Activated T-cell treated with anti-CD3 and anti-CD28 coated beads, Interleukin-2, amount 50 U/mL, for 72 hours (primary cell): ENCODE data around the gene MGLL. TPM values are rescaled to one million over a fixed set of nuclear protein-coding genes. Genes with fewer than 3 reads are reported as not detected.
A peak's percentile ranks its signal among the peaks of the same experiment; 100 is the strongest.

Source experiments
- ATAC-seq, 2 donors: fragments of 150-1000 bp; cut with Tn5 transposase; replicated peaks in 1 of 2; 2 replicates each; pipeline ENCODE4 v1.10.0; 2021; ENCODE audit warnings: moderate library complexity in 2 of 2, mild to moderate bottlenecking in 1 of 2
- DNase-seq, 2 donors: peaks; one replicate each; pipeline ENCODE4 v3.0.0; 2021 to 2022; ENCODE audit warnings: mixed read lengths in 1 of 2
- H3K27ac Mint-ChIP-seq: one replicate; pipeline ENCODE4 v1.8.0; 2022; ENCODE audit warnings: mild to moderate bottlenecking, moderate library complexity, mixed read lengths
- H3K27me3 Mint-ChIP-seq: one replicate; pipeline ENCODE4 v1.8.0; 2022; ENCODE audit warnings: low read depth, mixed read lengths
- H3K36me3 Mint-ChIP-seq, 2 donors: one replicate each; pipeline ENCODE4 v1.8.0; 2022; ENCODE audit warnings: mixed read lengths in 2 of 2, mild to moderate bottlenecking in 1 of 2; ENCODE audit not compliant: insufficient read depth in 2 of 2
- H3K4me1 Mint-ChIP-seq: one replicate; pipeline ENCODE4 v1.8.0; 2022; ENCODE audit warnings: low read depth, mixed read lengths
- H3K4me3 Mint-ChIP-seq, 2 donors: one replicate each; pipeline ENCODE4 v1.8.0; 2022; ENCODE audit warnings: mild to moderate bottlenecking in 2 of 2, mixed read lengths in 2 of 2, moderate library complexity in 2 of 2
- H3K9me3 Mint-ChIP-seq, 2 donors: one replicate each; pipeline ENCODE4 v1.8.0; 2022; ENCODE audit warnings: mixed read lengths in 2 of 2
- total RNA-seq, 2 donors: library from RNA; stranded (reverse); gene quantifications; one replicate each; pipeline ENCODE4 v1.2.3, GENCODE V29; 2022

MGLL gene
- total RNA-seq, 2 donors from 2014 or later: 1.7 to 2.3 TPM

DNA sequence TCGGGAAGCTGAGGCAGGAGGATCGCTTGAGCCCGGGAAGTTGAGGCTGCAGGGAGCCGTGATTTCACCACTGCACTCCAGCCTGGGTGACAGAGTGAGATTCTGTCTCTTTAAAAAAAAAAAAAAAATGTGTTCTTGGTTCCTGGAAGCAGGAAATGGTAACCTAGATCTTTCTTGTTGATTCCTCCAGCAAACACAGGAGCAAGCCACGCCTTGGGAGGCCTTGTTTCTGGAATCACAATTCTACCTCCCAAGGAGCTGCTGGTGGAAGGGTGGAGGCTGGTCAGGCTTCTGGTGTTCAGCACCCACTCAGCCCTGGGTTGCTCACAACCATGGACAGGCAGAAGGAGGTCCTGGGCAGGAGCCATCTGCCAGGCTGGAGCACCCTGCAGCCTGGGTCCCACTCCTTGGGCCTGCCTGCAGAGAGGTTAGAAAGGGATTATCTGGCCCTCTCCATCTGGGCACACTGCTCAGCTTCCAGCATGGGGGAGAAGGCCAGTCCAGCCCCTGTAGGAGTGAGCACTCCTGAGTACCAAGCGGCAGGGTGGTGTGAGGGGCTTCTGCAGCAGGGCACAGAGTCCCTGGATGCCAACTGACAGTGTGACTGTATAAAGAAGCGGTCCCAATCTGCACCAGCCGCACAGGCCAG lies 84.0 kb downstream of the MGLL start:
- H3K27me3 Mint-ChIP-seq: peaks cover 10% of the 10 kb centered on the region
- ATAC-seq: no peak

DNA sequence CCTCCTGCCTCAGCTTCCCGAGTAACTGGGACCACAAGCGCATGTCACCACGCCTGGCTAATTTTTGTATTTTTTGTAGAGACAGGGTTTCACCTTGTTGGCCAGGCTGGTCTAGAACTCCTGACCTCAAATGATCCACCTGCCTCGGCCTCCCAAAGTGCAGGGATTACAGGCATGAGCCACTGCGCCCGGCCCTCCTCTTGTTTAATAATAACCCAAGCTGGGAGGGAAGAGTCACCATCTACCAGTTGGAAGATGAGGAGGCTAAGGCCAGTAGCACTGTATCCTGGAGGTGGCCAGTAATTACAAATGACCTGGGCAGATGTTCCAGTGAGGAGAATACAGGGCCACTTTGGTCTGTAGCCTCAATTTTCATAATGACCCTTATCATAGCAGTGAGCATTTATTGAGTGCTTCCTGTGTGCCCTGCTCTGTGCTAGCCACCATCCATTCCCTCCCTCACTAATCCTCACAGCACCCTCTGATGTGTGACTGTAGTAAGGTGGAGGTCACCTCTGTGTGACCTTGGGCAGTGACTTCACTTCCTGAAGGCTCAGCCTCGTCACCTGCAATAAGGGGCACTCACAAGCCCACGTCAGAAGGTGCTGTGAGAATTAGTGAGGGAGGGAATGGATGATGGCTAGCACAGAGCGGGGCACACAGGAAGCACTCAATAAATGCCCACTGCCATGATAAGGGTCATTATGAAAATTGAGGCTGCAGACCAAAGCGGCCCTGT lies 85.3 kb downstream of the MGLL start:
- Mint-ChIP-seq H3K27ac (no peak overlapping the region), H3K9me3 (no peaks in the 10 kb centered on the region), H3K4me1 (peaks cover 5% of the 10 kb centered on the region), H3K4me3 (no peak overlapping the region), H3K27me3 (peaks cover 10% of the 10 kb centered on the region), H3K36me3 (no peaks in the 10 kb centered on the region)
- no peak for ATAC-seq
- DNase-seq: no peak

More for the DNA sequence above, 84.0 kb downstream of the MGLL start:
- DNase-seq: no peak
- no peak overlapping the region for H3K27ac Mint-ChIP-seq
- no peak overlapping the region for H3K4me3 Mint-ChIP-seq
- no peaks in the 10 kb centered on the region for H3K9me3 Mint-ChIP-seq
- no peaks in the 10 kb centered on the region for H3K36me3 Mint-ChIP-seq
- H3K4me1 Mint-ChIP-seq: peaks cover 5% of the 10 kb centered on the region

DNA sequence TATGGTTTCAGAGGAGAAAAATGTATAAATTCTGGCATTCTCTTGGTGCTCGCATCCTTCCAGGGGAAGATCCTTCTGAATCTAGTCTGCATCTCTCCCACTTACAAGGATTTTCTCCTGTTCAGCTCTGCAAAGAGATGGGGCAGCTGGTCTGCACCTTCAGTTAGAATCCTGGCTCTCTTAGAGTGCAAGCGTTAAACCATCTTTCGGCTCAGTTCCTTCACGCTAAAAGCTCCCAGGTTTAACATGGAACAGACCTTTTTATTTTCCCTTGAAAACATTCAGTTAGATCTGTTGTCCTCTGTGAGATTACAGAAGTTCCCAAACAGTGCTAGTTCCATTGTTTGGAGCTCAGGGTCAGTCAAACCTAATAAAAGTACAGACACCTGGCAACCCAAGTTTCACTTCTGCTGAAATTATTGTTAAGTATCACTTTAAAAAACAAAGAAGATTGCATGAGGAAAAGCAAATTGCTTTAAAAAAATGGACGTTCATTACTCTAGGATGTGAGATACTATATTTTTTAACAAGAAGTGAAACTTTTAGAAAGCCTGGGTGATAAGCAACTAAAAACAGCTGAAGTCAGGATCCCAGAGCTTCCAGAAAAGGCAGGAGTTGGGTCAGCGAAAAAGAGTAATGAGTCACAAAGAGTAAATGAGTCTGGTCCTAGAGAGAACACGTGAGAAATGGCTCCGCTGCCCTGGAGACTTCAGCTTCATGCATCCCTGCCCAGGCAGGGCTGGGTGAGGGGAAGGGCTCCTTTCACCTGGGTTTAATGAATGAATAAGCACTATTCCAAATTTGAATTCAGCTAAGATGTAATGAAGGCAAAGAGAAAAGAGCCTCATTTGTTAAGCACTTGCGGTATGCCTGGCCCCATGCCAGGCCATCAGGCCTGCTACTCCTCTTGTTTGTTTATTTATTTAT lies 86.3 kb downstream of the MGLL start:
- H3K27ac Mint-ChIP-seq: peak overlapping the region; percentile 4
- peaks cover 5% of the 10 kb centered on the region for H3K4me1 Mint-ChIP-seq
- no peak overlapping the region for H3K4me3 Mint-ChIP-seq

DNA sequence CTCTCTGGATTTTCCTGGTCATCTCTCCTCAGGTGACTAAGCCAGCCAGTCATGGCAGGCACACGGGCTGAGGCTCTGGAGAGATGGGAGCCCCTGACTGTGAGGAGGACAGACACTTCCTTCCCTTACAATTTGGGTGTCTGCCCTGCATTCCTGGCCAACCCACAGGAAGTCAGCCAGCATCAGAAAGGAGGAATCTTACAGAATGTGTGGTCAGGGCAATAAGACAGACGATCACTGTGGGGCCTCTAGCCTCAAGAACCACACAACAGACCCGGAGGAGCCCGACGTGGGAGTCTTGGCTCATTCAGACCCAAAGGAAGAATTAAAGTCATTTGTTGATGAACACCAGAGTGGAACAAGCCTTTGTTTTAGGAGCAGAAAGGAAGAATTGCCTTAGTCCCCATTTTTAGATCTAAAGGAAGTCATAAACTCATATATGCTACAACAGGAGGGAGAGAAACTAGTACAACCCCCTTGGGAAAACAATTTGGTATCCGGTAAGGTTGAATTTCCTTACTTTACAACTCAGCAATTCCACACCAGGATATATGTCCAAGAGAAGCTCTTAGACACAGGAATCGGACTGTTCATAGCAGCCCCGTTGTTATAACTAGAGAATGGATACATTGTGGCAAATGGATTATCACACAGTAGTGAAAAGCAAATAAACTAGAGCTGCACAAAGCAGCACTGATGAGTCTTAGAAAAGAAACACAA lies 87.4 kb downstream of the MGLL start:
- ATAC-seq: no peak
- Mint-ChIP-seq H3K9me3 (no peaks in the 10 kb centered on the region), H3K27me3 (peaks cover 10% of the 10 kb centered on the region), H3K27ac (no peak overlapping the region), H3K36me3 (no peaks in the 10 kb centered on the region), H3K4me3 (no peak overlapping the region), H3K4me1 (peaks cover 5% of the 10 kb centered on the region)
- no peak for DNase-seq

More for the DNA sequence above, 86.3 kb downstream of the MGLL start:
- DNase-seq (no peak), ATAC-seq (no peak)
- Mint-ChIP-seq H3K9me3 (no peaks in the 10 kb centered on the region), H3K36me3 (no peaks in the 10 kb centered on the region), H3K27me3 (peaks cover 10% of the 10 kb centered on the region)

DNA sequence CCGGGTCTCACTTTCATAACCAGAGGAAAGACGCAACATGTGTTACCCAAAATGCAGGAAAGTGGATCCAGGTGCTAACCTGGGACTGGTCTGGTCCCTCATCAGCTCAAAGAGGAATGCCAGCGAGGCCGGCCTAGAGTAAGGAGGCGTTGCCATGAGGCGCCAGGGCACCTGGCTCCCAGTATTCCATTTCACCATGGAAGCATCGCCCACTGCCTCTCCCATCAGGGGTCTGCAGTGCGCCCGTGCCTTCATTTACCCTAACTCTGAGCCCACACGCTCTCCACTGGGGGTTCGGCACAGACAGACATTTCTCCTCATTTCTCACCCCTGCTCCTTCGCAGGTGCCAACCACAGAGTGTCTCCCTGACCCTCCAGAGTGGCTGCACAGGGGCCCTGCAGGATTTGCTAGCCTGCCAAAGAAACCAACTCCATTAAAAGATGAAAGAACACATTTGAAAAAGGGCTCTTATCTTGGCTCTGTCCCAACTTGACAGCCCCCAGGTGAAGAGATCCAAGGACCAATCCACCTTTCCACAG lies 88.1 kb downstream of the MGLL start:
- no peak for ATAC-seq
- no peaks in the 10 kb centered on the region for H3K36me3 Mint-ChIP-seq
- no peak for DNase-seq
- H3K4me3 Mint-ChIP-seq: no peak overlapping the region
- no peaks in the 10 kb centered on the region for H3K9me3 Mint-ChIP-seq
- H3K27ac Mint-ChIP-seq: no peak overlapping the region
- peaks cover 5% of the 10 kb centered on the region for H3K4me1 Mint-ChIP-seq
- H3K27me3 Mint-ChIP-seq: peaks cover 10% of the 10 kb centered on the region

DNA sequence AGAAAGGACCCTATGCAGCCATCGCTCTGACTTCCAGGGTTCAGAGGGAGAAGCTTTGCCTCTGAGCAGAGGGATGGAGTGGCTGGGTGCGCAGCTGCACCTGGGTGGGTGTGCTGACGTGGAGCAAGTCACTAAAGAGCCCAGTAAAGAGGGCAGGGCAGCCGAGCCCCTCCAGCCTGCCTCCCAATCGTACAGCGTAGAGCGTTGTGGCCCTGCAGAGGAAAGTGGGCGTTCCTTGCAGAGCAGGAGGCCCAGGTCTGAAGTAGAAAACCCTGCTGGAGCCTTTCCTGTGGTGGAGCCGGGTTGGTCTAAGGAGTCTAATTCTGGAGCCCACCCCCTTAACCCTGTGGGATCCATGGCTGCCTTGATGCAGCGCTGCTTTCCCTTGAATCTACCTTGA lies 88.5 kb downstream of the MGLL start:
- no peak for ATAC-seq
- H3K27ac Mint-ChIP-seq: no peak overlapping the region
- H3K4me3 Mint-ChIP-seq: no peak overlapping the region
- no peaks in the 10 kb centered on the region for H3K36me3 Mint-ChIP-seq
- H3K9me3 Mint-ChIP-seq: no peaks in the 10 kb centered on the region
- H3K27me3 Mint-ChIP-seq: peaks cover 10% of the 10 kb centered on the region
- DNase-seq: no peak
- H3K4me1 Mint-ChIP-seq: peaks cover 5% of the 10 kb centered on the region

DNA sequence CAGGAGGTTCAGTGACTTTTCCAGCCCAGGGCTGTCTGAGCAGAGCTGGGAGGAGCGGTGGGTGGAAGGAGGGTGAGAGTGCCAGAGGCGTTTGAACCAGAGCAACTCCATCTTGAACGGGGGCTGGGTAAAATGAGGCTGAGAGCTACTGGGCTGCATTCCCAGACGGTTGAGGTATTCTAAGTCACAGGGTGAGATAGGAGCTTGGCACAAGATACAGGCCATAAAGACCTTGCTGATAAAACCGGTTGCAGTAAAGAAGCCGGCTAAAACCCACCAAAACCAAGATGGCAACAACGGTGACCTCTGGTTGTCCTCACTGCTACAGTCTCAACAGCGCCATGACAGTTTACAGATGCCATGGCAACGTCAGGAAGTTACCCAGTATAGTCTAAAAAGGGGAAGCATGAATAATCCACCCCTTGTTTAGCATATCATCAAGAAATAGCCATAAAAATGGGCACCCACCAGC lies 89.4 kb downstream of the MGLL start:
- Mint-ChIP-seq H3K27ac (no peak overlapping the region), H3K4me1 (peaks cover 5% of the 10 kb centered on the region), H3K36me3 (no peaks in the 10 kb centered on the region), H3K4me3 (no peak overlapping the region), H3K9me3 (no peaks in the 10 kb centered on the region), H3K27me3 (peaks cover 10% of the 10 kb centered on the region)
- no peak for ATAC-seq
- no peak for DNase-seq

DNA sequence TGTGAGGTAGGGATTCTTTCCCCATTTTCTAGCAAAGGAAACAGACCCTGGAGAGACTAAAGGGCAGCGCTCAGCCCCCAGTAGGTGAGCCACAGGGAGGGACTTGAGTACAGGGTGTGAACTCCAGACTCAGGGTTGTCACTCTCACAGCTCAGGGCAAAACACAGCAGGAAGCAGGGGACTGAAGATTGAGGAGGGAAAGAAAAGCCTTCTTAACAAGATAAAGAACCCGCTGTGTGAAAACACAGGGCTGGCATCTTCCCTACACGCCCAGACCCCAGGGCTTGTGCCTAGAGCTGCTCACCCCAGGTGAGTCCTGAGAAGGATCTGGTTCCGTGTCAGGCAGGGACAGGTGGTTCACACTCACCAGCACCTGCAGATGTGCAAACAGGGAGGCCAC lies 90.0 kb downstream of the MGLL start:
- no peaks in the 10 kb centered on the region for H3K36me3 Mint-ChIP-seq
- H3K27ac Mint-ChIP-seq: no peak overlapping the region
- ATAC-seq (no peak), DNase-seq (no peak)
- peaks cover 5% of the 10 kb centered on the region for H3K4me1 Mint-ChIP-seq
- no peak overlapping the region for H3K4me3 Mint-ChIP-seq
- H3K27me3 Mint-ChIP-seq: peaks cover 10% of the 10 kb centered on the region
- no peaks in the 10 kb centered on the region for H3K9me3 Mint-ChIP-seq

DNA sequence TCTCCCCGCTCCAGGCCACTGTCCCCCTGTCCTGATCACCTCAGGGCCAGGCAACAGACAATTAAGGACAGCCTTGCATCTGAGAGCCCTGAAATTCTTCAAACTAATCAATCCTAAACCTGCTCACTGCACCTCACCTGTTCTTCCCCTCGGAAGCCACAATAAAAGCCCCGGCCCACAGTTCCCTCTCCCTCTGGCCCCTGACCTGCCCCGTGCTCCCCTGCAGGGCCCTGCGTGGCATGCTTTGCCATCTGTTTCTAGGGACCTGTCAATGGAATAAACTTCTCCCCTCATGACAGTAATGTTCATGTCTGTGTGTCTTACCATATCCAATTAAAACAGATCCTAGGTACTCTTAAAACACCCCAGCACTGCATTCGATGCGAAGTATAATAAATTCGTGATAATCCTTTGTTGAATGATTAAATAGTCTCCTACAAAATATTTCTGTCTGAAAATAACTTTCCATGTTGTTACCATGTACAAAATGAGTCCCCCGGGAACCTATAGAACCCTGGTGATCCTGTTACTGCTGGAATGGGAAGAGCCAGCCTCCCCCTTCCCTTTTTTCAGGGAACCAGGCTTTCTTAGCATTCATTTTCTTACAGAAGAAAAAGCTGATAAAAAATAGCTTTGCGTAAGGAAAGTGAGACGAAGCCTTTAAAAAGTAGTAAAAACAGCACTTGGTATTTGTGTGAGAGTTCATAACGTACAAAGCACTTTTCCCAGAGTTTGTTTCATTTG lies 90.6 kb downstream of the MGLL start:
- no peaks in the 10 kb centered on the region for H3K9me3 Mint-ChIP-seq
- H3K36me3 Mint-ChIP-seq: no peaks in the 10 kb centered on the region
- peaks cover 10% of the 10 kb centered on the region for H3K27me3 Mint-ChIP-seq
- peaks cover 5% of the 10 kb centered on the region for H3K4me1 Mint-ChIP-seq
- no peak overlapping the region for H3K4me3 Mint-ChIP-seq
- H3K27ac Mint-ChIP-seq: no peak overlapping the region
- DNase-seq: no peak
- no peak for ATAC-seq

DNA sequence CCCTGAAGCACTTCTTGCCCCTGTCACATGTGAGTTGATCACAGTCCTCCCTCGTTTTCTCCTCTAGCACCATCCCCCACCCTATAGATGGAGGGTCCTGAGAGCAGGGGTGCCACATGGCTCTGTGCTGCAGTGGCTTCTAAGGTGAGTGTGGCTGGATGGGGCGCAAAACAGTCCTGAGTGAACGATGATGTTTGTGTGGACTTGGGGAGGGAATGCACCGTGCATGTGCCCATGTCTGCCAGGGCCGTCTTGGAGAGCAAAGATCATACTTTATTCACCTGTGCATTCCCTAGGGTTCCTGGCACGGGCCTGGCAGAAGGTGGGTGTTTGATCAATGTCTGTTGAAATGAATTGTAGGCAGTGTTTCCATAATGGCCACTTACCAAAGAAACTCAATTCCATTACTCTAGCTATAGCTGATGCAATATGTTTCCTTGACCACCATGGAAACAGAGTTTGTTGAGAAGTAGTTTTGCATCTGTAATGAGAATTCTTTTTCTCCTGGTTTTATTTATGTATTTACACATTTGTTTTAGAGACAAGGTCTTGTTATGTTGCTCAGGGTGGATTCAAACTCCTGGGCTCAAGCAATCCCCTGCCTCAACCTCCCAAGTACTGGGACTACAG lies 91.5 kb downstream of the MGLL start:
- DNase-seq (no peak), ATAC-seq (no peak)
- Mint-ChIP-seq H3K27me3 (peaks cover 10% of the 10 kb centered on the region), H3K9me3 (no peaks in the 10 kb centered on the region), H3K36me3 (no peaks in the 10 kb centered on the region), H3K4me3 (no peak overlapping the region), H3K27ac (no peak overlapping the region), H3K4me1 (peaks cover 5% of the 10 kb centered on the region)

DNA sequence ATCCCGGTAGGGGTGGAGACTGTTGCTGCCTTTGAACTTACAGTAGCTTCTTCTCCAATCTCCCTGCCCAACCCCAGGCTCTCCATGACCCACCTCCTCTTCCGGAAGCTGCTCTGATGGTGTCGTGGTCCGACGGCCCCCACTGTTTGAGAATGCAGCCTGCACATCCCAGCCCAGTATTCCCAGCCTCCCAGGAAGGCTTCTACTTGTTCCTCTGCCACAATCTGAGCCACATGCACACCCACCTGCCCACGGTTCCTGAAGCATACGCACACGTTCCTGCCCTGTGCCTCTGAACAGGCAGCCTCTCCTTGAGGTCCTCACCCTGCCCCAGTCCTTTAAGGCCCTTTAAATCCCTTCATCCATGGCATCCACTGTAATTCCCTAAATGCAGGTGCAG lies 92.1 kb downstream of the MGLL start:
- no peaks in the 10 kb centered on the region for H3K36me3 Mint-ChIP-seq
- H3K9me3 Mint-ChIP-seq: no peaks in the 10 kb centered on the region
- no peak for DNase-seq
- H3K27me3 Mint-ChIP-seq: peaks cover 10% of the 10 kb centered on the region
- no peak overlapping the region for H3K4me3 Mint-ChIP-seq
- peaks cover 5% of the 10 kb centered on the region for H3K4me1 Mint-ChIP-seq
- ATAC-seq: no peak
- no peak overlapping the region for H3K27ac Mint-ChIP-seq
